H1 (cell line): ENCODE measurements around the gene NID2. TPM values are rescaled to one million over a fixed set of nuclear protein-coding genes. Genes with fewer than 3 reads are reported as not detected.

Experiments used
- CTCF ChIA-PET: fragments of 300-600 bp; sonication (Branson Sonifier 250); formaldehyde crosslinking; loops from one replicate; lab custom pipeline; 2021; ENCODE audit not compliant: partially characterized antibody; lab: Charles Lee
- POLR2A ChIA-PET: fragments of 300-600 bp; sonication (Branson Sonifier 250); formaldehyde crosslinking; loops from one replicate; lab custom pipeline; 2021; ENCODE audit warnings: inconsistent platforms; ENCODE audit not compliant: partially characterized antibody; lab: Charles Lee
- DNase-seq, 2 experiments: peaks; one replicate each; pipeline versions ENCODE4 v3.0.0 to v3.0.0-alpha.2; 2010 to 2022; ENCODE audit warnings: low spot score in 2 of 2, low read depth in 1 of 2, mixed read lengths in 1 of 2
- FAIRE-seq: peaks from 2 replicates; lab custom pipeline; 2011; peaks lifted over from hg19 to GRCh38; lab: Jason Lieb, UNC
- H2AFZ ChIP-seq: 2 replicates; pipeline ENCODE4 v1.8.1; 2012; ENCODE audit warnings: low read length, inconsistent platforms
- H2AK5ac ChIP-seq: 2 replicates; pipeline ENCODE4 v1.6.1; 2013; ENCODE audit warnings: low read depth, low read length
- H2BK120ac ChIP-seq: replicated peaks from 2 replicates; pipeline ENCODE3; 2013; ENCODE audit warnings: low read depth, low read length, inconsistent platforms
- H2BK12ac ChIP-seq: 2 replicates; pipeline ENCODE4 v1.6.1; 2013; ENCODE audit warnings: low read depth, low read length
- H2BK15ac ChIP-seq: 2 replicates; pipeline ENCODE4 v1.6.1; 2013; ENCODE audit warnings: low read length
- H2BK20ac ChIP-seq: 2 replicates; pipeline ENCODE4 v1.6.1; 2013; ENCODE audit warnings: low read length
- H2BK5ac ChIP-seq: 2 replicates; pipeline ENCODE4 v1.6.1; 2013; ENCODE audit warnings: low read depth, low read length
- H3K14ac ChIP-seq: 2 replicates; pipeline ENCODE4 v1.6.1; 2013; ENCODE audit warnings: inconsistent platforms; ENCODE audit not compliant: insufficient read length
- H3K18ac ChIP-seq: 2 replicates; pipeline ENCODE4 v1.6.1; 2013; ENCODE audit warnings: low read length; ENCODE audit errors: extremely low read depth
- H3K23ac ChIP-seq: 2 replicates; pipeline ENCODE4 v1.6.1; 2013; ENCODE audit warnings: inconsistent platforms; ENCODE audit not compliant: insufficient read length
- H3K23me2 ChIP-seq: 2 replicates; pipeline ENCODE4 v1.6.1; 2013; ENCODE audit warnings: low read depth, low read length
- H3K27ac ChIP-seq: 2 replicates; pipeline ENCODE4 v1.6.1; 2011; ENCODE audit warnings: low read depth, low read length, inconsistent platforms
- H3K27me3 ChIP-seq, 4 experiments: replicated peaks in 1 of 4; 1 replicate in 1 of 4; 2 replicates in 3 of 4; pipeline versions ENCODE4 v1.6.1 to v1.8.1; 2011 to 2013; ENCODE audit warnings: low read length in 3 of 4, mild to moderate bottlenecking in 3 of 4, inconsistent platforms in 2 of 4, mixed read lengths in 2 of 4, moderate library complexity in 1 of 4; ENCODE audit not compliant: control insufficient read depth in 3 of 4, insufficient read depth in 3 of 4; ENCODE audit errors: extremely low read depth in 1 of 4
- H3K36me3 ChIP-seq, 4 experiments: 2 replicates each; pipeline versions ENCODE4 v1.6.1 to v1.8.1; 2011 to 2013; ENCODE audit warnings: mild to moderate bottlenecking in 4 of 4, low read length in 3 of 4, moderate library complexity in 2 of 4, control low read depth in 1 of 4, inconsistent platforms in 1 of 4; ENCODE audit not compliant: insufficient read depth in 4 of 4, control insufficient read depth in 2 of 4
- H3K4ac ChIP-seq: replicated peaks from 2 replicates; pipeline ENCODE3; 2013; ENCODE audit warnings: low read length, low read depth, mixed read lengths, inconsistent platforms; ENCODE audit not compliant: insufficient read length
- H3K4me1 ChIP-seq, 4 experiments: replicated peaks in 1 of 4; 1 replicate in 1 of 4; 2 replicates in 3 of 4; pipeline versions ENCODE4 v1.6.1 to v1.8.1; 2011 to 2013; ENCODE audit warnings: low read length in 3 of 4, inconsistent platforms in 2 of 4, mixed read lengths in 1 of 4; ENCODE audit not compliant: insufficient read depth in 4 of 4, control insufficient read depth in 3 of 4
- H3K4me2 ChIP-seq, 2 experiments: 2 replicates each; pipeline versions ENCODE4 v1.6.1 to v1.8.1; 2011 to 2013; ENCODE audit warnings: low read depth in 2 of 2, low read length in 2 of 2, control low read depth in 1 of 2, inconsistent platforms in 1 of 2, mild to moderate bottlenecking in 1 of 2; ENCODE audit not compliant: insufficient read depth in 1 of 2
- H3K4me3 ChIP-seq, 4 experiments: fragments of 200-600, 300-600 bp in 1 of 4; sonication (generic), shearing (Covaris generic), sonication (Bioruptor Twin) in 1 of 4; 2 replicates each; pipeline versions ENCODE4 v1.5.1 to v1.8.1; 2011 to 2016; ENCODE audit warnings: low read length in 4 of 4, low read depth in 3 of 4, control low read depth in 2 of 4, inconsistent platforms in 2 of 4, mild to moderate bottlenecking in 2 of 4, mixed read lengths in 1 of 4, moderate library complexity in 1 of 4; ENCODE audit not compliant: insufficient read depth in 2 of 4; ENCODE audit errors: extremely low read depth in 1 of 4
- H3K56ac ChIP-seq: replicated peaks from 2 replicates; pipeline ENCODE3; 2013; ENCODE audit warnings: low read depth, mild to moderate bottlenecking, mixed read lengths, low read length, inconsistent platforms; ENCODE audit not compliant: insufficient read length
- H3K79me1 ChIP-seq: 2 replicates; pipeline ENCODE4 v1.6.1; 2013; ENCODE audit warnings: low read depth, low read length, control low read depth
- H3K79me2 ChIP-seq, 2 experiments: 2 replicates each; pipeline versions ENCODE4 v1.6.1 to v1.8.1; 2012 to 2013; ENCODE audit warnings: low read length in 2 of 2, mild to moderate bottlenecking in 2 of 2, inconsistent platforms in 1 of 2; ENCODE audit not compliant: insufficient read depth in 2 of 2, control insufficient read depth in 1 of 2
- H3K9ac ChIP-seq, 4 experiments: replicated peaks in 1 of 4; 1 replicate in 1 of 4; 2 replicates in 3 of 4; pipeline versions ENCODE4 v1.6.1 to v1.8.1; 2011 to 2013; ENCODE audit warnings: low read depth in 3 of 4, low read length in 3 of 4, control low read depth in 2 of 4, mild to moderate bottlenecking in 2 of 4, moderate library complexity in 2 of 4, inconsistent platforms in 1 of 4; ENCODE audit errors: extremely low read depth in 1 of 4
- H3K9me3 ChIP-seq, 2 experiments: 2 replicates each; pipeline versions ENCODE4 v1.6.1 to v1.8.1; 2012 to 2013; ENCODE audit warnings: mild to moderate bottlenecking in 2 of 2, moderate library complexity in 2 of 2, control low read depth in 1 of 2, inconsistent platforms in 1 of 2, low read depth in 1 of 2, low read length in 1 of 2, mixed read lengths in 1 of 2; ENCODE audit not compliant: insufficient read depth in 2 of 2
- H4K20me1 ChIP-seq, 2 experiments: replicated peaks in 1 of 2; 2 replicates each; pipeline versions ENCODE3 to v1.8.1; 2011 to 2013; ENCODE audit warnings: inconsistent platforms in 2 of 2, low read length in 2 of 2, mild to moderate bottlenecking in 1 of 2; ENCODE audit not compliant: insufficient read depth in 2 of 2, control insufficient read depth in 1 of 2
- H4K5ac ChIP-seq: 2 replicates; pipeline ENCODE4 v1.6.1; 2013; ENCODE audit warnings: low read length, low read depth, mixed read lengths, inconsistent platforms; ENCODE audit not compliant: insufficient read length
- H4K8ac ChIP-seq: 2 replicates; pipeline ENCODE4 v1.8.0; 2013; ENCODE audit warnings: mild to moderate bottlenecking, moderate library complexity, low read length, inconsistent platforms; ENCODE audit not compliant: insufficient read depth; ENCODE audit errors: extremely low read depth
- H4K91ac ChIP-seq: replicated peaks from 2 replicates; pipeline ENCODE3; 2013; ENCODE audit warnings: low read length, mixed read lengths, inconsistent platforms; ENCODE audit not compliant: insufficient read length
- BACH1 ChIP-seq: IDR thresholded peaks from 2 replicates; pipeline ENCODE4 v1.6.1; 2012; ENCODE audit warnings: low read length, improper control_type of control experiment
- RNF2 ChIP-seq: fragments of 200-900, 300-1000 bp; sonication (generic); IDR thresholded peaks from 2 replicates; pipeline ENCODE4 v1.7.1; 2016; ENCODE audit warnings: borderline replicate concordance, low read depth, mild to moderate bottlenecking, antibody characterized with exemption, low read length; ENCODE audit not compliant: poor library complexity, severe bottlenecking; ENCODE audit errors: missing control alignments
- SP2 ChIP-seq: IDR thresholded peaks from 2 replicates; pipeline ENCODE4 v1.6.1; 2012; ENCODE audit warnings: mild to moderate bottlenecking, low read length, inconsistent platforms
- TEAD4 ChIP-seq: IDR thresholded peaks from 2 replicates; pipeline ENCODE4 v1.6.1; 2012; ENCODE audit warnings: low read depth, low read length, inconsistent platforms, mixed read lengths
- WGBS, 2 experiments: shearing (Covaris generic) in 1 of 2; methylation state at CpG; one replicate each; pipeline versions ENCODE4 v1.1.6 to v1.1.7; 2013 to 2015; ENCODE audit warnings: low lambda C conversion rate in 2 of 2, mixed read lengths in 2 of 2, inconsistent platforms in 1 of 2, low coverage in 1 of 2, missing lambda C conversion rate in 1 of 2; ENCODE audit not compliant: insufficient replicate concordance in 2 of 2, insufficient coverage in 1 of 2, insufficient read length in 1 of 2; ENCODE audit errors: extremely low coverage in 1 of 2, missing lambda C conversion rate in 1 of 2; 5-methylcytosine and 5-hydroxymethylcytosine counted together
- polyA plus RNA-seq, 7 experiments: library from polyadenylated mRNA; depleted of rRNA in 3 of 7; stranded (reverse) in 5 of 7; unstranded in 2 of 7; fragments of >200 nt in 5 of 7; fragments of 200-250 nt in 2 of 7; gene quantifications; 1 replicate in 5 of 7; 2 replicates in 1 of 7; 4 replicates in 1 of 7; pipeline versions ENCODE4 v1.2.1 to v1.2.3, GENCODE V29; 2011 to 2013; ENCODE audit warnings: missing spikeins in 2 of 7, mixed read lengths in 2 of 7
- total RNA-seq: library from RNA; stranded (reverse); fragmentation: NEBNext Ultra II Directional; extraction: Animal tissue kit (Norgen Biotek cat#: 25700); gene quantifications from 2 replicates; pipeline ENCODE4 v1.2.1, GENCODE V29; 2021
- TF ChIP-seq, protein P1 (sequence below): IDR thresholded peaks from 2 replicates; pipeline ENCODE4 v1.6.1; 2012; ENCODE audit warnings: inconsistent platforms

The NID2 gene
- total and polyA plus RNA-seq, 2 of the 8 experiments (the other 6 are each of a cell fraction or from before 2014, with no cell fraction given): 6.1 to 12.6 TPM

DNA sequence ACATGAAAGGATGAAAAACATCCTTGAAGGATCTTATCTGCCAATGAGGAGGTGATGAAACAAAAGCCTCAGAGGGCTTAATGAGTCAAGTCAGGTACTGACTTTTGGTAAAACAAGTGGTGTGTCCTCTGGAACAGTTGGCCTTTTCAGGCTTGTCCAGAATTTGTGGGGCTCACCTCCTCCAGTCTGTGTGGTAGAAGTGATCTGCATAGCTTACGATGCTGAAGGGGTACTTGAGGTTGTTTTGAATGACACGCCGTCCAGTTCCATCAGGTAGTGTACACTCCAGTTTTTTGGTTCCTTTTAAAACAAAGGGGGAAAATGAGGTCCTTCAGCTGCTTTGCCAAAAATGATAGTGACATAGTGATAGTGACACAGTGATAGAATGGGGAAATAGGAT, 62.5 kb downstream of the NID2 start:
- Histone ChIP-seq H2AFZ (no peak overlapping the region), H2AK5ac (no peak overlapping the region), H2BK20ac (no peak overlapping the region), H3K4ac (no peak overlapping the region), H2BK12ac (no peak overlapping the region), H3K18ac (no peak overlapping the region), H2BK5ac (no peak overlapping the region), H3K4me1 (peaks cover 0 to 3% (median 1%) of the 10 kb centered on the region in 4 experiments; a peak in 3 of 7 replicates), H3K4me3 (no peak overlapping the region), H3K56ac (no peak overlapping the region), H3K36me3 (peaks cover 31 to 97% (median 68%) of the 10 kb centered on the region in 4 experiments), H4K20me1 (peaks cover 3 to 13% of the 10 kb centered on the region in 2 experiments), H3K14ac (no peak overlapping the region), H3K9me3 (no peaks in the 10 kb centered on the region), H3K27me3 (no peaks in the 10 kb centered on the region), H3K9ac (no peak overlapping the region), H2BK120ac (no peak overlapping the region), H3K27ac (no peak overlapping the region), H3K23me2 (no peaks in the 10 kb centered on the region), H2BK15ac (no peak overlapping the region), H4K91ac (no peak overlapping the region), H4K5ac (no peak overlapping the region), H3K23ac (no peak overlapping the region), H3K79me2 (no peaks in the 10 kb centered on the region), H4K8ac (no peak overlapping the region), H3K4me2 (no peak overlapping the region), H3K79me1 (peaks cover 2% of the 10 kb centered on the region)
- no peak for FAIRE-seq
- ChIA-PET POLR2A (no interaction called here), CTCF (interaction anchor here (0.6 to 4.3 kb wide), 10 partner anchors 9 to 129 kb away, joined by 3 to 27 read pairs (median 3); no protein-coding TSS in a partner anchor)
- WGBS, 2 experiments: 89% methylated on average over 3 of the region's 3 CpGs; no CpG with 5 or more reads in 1 of the 2 experiments
- TF ChIP-seq RNF2 (no peak), SP2 (no peak), TEAD4 (no peak), BACH1 (no peak)
- TF ChIP-seq, protein P1, sequence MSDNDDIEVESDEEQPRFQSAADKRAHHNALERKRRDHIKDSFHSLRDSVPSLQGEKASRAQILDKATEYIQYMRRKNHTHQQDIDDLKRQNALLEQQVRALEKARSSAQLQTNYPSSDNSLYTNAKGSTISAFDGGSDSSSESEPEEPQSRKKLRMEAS: no peak
- no peak for DNase-seq
